SK-N-SH (cell line): ENCODE measurements around the gene IL17B. TPM values are rescaled to one million over a fixed set of nuclear protein-coding genes. Genes with fewer than 3 reads are reported as not detected.
A peak's percentile ranks its signal among the peaks of the same experiment; 100 is the strongest.

Experiments
- CTCF ChIA-PET: fragments of 300-600, 350-600 bp; formaldehyde crosslinking; extraction: SDS; loops from one replicate; lab custom pipeline; 2021; lab: Yijun Ruan, JAX
- POLR2A ChIA-PET: fragments of 350-600 bp; sonication (Branson Sonifier 250); formaldehyde crosslinking; extraction: SDS; loops from one replicate; lab custom pipeline; 2020; ENCODE audit warnings: antibody characterized with exemption, inconsistent platforms; lab: Yijun Ruan, JAX
- DNase-seq: peaks from one replicate; pipeline ENCODE4 v3.0.0; 2012
- H2AFZ ChIP-seq: fragments of 200-600 bp; sonication (generic); 2 replicates; pipeline ENCODE4 v1.8.1; 2016; ENCODE audit warnings: antibody characterized with exemption, mild to moderate bottlenecking, low read depth
- H3F3A ChIP-seq: fragments of 200-600 bp; sonication (generic); replicated peaks from 2 replicates; pipeline ENCODE3; 2016; ENCODE audit warnings: antibody characterized with exemption, mild to moderate bottlenecking; ENCODE audit not compliant: insufficient read depth
- H3K27ac ChIP-seq, 2 experiments: fragments of 200-500 bp in 1 of 2; fragments of 200-600 bp in 1 of 2; sonication (Bioruptor generic) in 1 of 2; sonication (generic), shearing (Covaris generic) in 1 of 2; 2 replicates each; pipeline versions ENCODE4 v1.5.1 to v1.6.1; 2014 to 2016; ENCODE audit warnings: low read depth in 2 of 2, inconsistent platforms in 1 of 2, low read length in 1 of 2, mild to moderate bottlenecking in 1 of 2, mixed read lengths in 1 of 2
- H3K27me3 ChIP-seq: fragments of 200-600 bp; sonication (generic), shearing (Covaris generic); 2 replicates; pipeline ENCODE4 v1.6.1; 2016; ENCODE audit warnings: mixed run types; ENCODE audit not compliant: insufficient read depth
- H3K36me3 ChIP-seq, 2 experiments: fragments of 200-500 bp in 1 of 2; fragments of 200-600 bp in 1 of 2; sonication (Bioruptor generic) in 1 of 2; sonication (generic) in 1 of 2; replicated peaks in 1 of 2; 2 replicates each; pipeline versions ENCODE3 to v1.5.1; 2014 to 2016; ENCODE audit warnings: low read length in 1 of 2, mild to moderate bottlenecking in 1 of 2; ENCODE audit not compliant: insufficient read depth in 2 of 2, control insufficient read depth in 1 of 2
- H3K4me1 ChIP-seq, 2 experiments: fragments of 200-500 bp in 1 of 2; fragments of 200-600 bp in 1 of 2; sonication (Bioruptor generic) in 1 of 2; sonication (generic), shearing (Covaris generic) in 1 of 2; 2 replicates each; pipeline versions ENCODE4 v1.5.1 to v1.6.1; 2014 to 2016; ENCODE audit warnings: low read depth in 1 of 2, low read length in 1 of 2, mixed run types in 1 of 2; ENCODE audit not compliant: insufficient read depth in 2 of 2, control insufficient read depth in 1 of 2
- H3K4me2 ChIP-seq: fragments of 200-600 bp; sonication (generic), shearing (Covaris generic); 2 replicates; pipeline ENCODE4 v1.6.1; 2017; ENCODE audit warnings: mixed run types
- H3K4me3 ChIP-seq, 2 experiments: fragments of 200-500 bp in 1 of 2; fragments of 200-600 bp in 1 of 2; sonication (Bioruptor generic) in 1 of 2; sonication (generic), shearing (Covaris generic) in 1 of 2; 2 replicates each; pipeline versions ENCODE4 v1.5.1 to v1.8.1; 2014 to 2016; ENCODE audit warnings: low read depth in 2 of 2, inconsistent platforms in 1 of 2, low read length in 1 of 2, mild to moderate bottlenecking in 1 of 2, mixed read lengths in 1 of 2, moderate library complexity in 1 of 2
- H3K79me2 ChIP-seq: fragments of 200-600 bp; sonication (generic); 2 replicates; pipeline ENCODE4 v1.8.1; 2017; ENCODE audit warnings: mild to moderate bottlenecking; ENCODE audit not compliant: insufficient read depth
- H3K9ac ChIP-seq: fragments of 200-600 bp; sonication (generic); 2 replicates; pipeline ENCODE4 v1.6.1; 2017; ENCODE audit warnings: mixed run types
- H3K9me2 ChIP-seq: fragments of 200-600 bp; sonication (generic); 2 replicates; pipeline ENCODE4 v1.6.1; 2017; ENCODE audit warnings: mixed run types
- H3K9me3 ChIP-seq: fragments of 200-600 bp; sonication (generic); 2 replicates; pipeline ENCODE4 v1.6.1; 2017; ENCODE audit warnings: mixed run types, mild to moderate bottlenecking, moderate library complexity
- H4K20me1 ChIP-seq: fragments of 200-600 bp; sonication (generic); 2 replicates; pipeline ENCODE4 v1.6.1; 2017; ENCODE audit warnings: mild to moderate bottlenecking, mixed run types; ENCODE audit not compliant: insufficient read depth
- EP300 ChIP-seq, 2 experiments: IDR thresholded peaks; 2 replicates each; pipeline versions ENCODE4 v1.4.0 to v1.6.1; 2012; ENCODE audit warnings: borderline replicate concordance in 1 of 2, low read depth in 1 of 2, low read length in 1 of 2
- FOSL2 ChIP-seq: IDR thresholded peaks from 2 replicates; pipeline ENCODE4 v1.4.0; 2012; ENCODE audit warnings: low read depth, mild to moderate bottlenecking, moderate library complexity, borderline replicate concordance
- RAD21 ChIP-seq: IDR thresholded peaks from 2 replicates; pipeline ENCODE4 v1.6.1; 2012; ENCODE audit warnings: mild to moderate bottlenecking, low read length
- WGBS: methylation state at CpG from one replicate; pipeline ENCODE4 v1.1.6; 2017; ENCODE audit warnings: low lambda C conversion rate; 5-methylcytosine and 5-hydroxymethylcytosine counted together
- polyA plus RNA-seq, 3 experiments: library from polyadenylated mRNA; depleted of rRNA; stranded (reverse); fragments of >200 nt; gene quantifications; 2 replicates each; pipeline ENCODE4 v1.2.3, GENCODE V29; 2012
- TF ChIP-seq, protein P1 (sequence below): fragments of 200-600 bp; sonication (generic); IDR thresholded peaks from 2 replicates; pipeline ENCODE4 v1.6.1; 2017; ENCODE audit warnings: antibody characterized with exemption, mild to moderate bottlenecking, moderate library complexity

IL17B gene
- polyA plus RNA-seq, 1 of the 3 experiments (the other 2 are of a cell fraction): 0.16 TPM

DNA sequence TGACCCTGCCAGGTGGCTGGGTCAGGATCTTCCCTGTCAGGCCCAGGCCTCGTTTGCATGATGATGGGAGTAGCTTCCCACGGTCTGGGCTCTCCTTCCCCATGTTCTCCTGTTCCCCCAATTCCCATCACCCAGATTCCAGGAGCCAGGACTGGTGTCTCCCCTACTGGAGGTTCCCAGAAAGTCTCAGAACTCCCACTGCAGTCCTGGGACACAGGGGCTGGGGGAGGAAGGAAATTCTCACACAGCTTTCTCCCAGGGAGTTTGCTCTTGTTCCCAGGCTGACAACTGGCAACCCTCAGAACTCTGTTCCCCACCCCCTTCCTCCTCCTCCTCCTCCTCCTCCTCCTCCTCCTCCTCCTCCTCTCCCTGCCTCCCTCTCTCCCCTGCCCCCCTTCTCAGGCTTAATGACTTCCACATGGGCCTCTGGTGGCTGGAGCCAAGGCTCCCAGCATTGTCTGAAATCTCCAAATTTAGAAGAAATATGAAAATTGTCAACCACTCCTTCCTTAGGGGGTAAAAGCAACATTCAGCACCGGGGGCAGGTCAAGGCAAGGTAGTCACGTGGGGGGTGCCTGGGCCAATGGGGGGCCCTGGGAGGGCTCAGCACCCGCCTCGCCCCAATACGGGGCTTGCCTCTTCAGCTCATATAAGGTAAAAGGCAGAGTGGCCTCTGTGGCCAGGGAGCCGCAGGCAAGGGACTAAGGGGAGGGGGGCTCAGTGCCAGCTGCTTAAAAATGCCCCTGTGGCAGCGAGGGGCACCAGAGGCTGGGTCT is 27.3 kb upstream of the IL17B start (continued):
- TF ChIP-seq EP300 (IDR thresholded peaks at IDR 0.05; ENCODE audit: borderline replicate concordance in 1 of 2, low read depth in 1 of 2, low read length in 1 of 2): peak in 1 of 2 experiments; percentile 60; a peak in 2 of 4 replicates
- TF ChIP-seq, all 33 proteins: peak for 8

DNA sequence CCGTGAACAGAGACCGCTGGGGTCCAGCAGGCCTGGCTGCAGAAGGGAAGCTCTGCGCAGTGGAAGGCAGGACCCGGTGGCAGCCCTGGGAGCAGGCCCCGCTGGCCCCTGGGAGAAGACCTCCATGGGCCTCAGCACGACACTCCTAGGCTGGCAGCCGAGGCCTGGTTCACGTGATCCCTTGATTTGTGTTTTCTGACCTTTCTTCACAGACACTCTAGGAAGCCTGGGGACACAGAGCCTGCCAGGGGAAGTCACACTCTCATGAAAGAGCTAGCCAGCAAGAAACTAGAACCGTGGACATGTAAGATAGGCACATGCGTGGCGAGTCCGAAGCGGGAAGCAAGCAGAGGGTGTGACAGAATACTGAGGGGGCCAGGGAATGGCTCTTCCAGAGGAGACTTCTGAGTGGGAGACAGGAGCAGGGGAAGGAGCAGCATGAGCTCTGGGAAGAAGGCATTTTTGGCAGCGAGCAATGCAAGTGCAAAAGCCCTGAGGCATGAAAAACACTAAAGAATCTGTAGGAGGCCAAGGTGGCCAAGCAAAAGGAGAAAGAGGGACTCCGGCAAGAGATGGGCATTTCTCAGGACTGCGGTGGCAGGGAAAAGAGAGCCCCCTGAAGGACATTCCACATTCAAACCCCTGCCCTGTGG is 26.6 kb upstream of the IL17B start:
- H3K27me3 ChIP-seq: no peaks in the 10 kb centered on the region
- no peaks in the 10 kb centered on the region for H3K9me2 ChIP-seq
- CTCF ChIA-PET: interaction anchor here (0.5 to 52.5 kb wide), 7 partner anchors 17 to 109 kb away, joined by 3 to 1751 read pairs (median 4); partner anchors contain the start of genes IL17B and PCYOX1L
- peaks cover 0 to 12% of the 10 kb centered on the region in 2 experiments for H3K36me3 ChIP-seq
- peak overlapping the region; percentile 15; the same call in 1 of the 2 replicates for H3K9ac ChIP-seq
- peaks cover 42% of the 10 kb centered on the region for H3K79me2 ChIP-seq
- WGBS: 95% methylated on average over 14 of the region's 16 CpGs
- H3K4me3 ChIP-seq: no peak overlapping the region
- no peak for DNase-seq
- H3K4me2 ChIP-seq: peak overlapping the region; percentile 91; the same call in 1 of the 2 replicates
- H3F3A ChIP-seq: peaks cover 36% of the 10 kb centered on the region
- H4K20me1 ChIP-seq: peaks cover 33% of the 10 kb centered on the region
- no peak for TF ChIP-seq RAD21
- H3K27ac ChIP-seq: peak overlapping the region; percentile 81 to 90
- POLR2A ChIA-PET: interaction anchor here (1.2 to 4.7 kb wide), 5 partner anchors 10 to 28 kb away, joined by 3 to 30 read pairs (median 5); no protein-coding TSS in a partner anchor
- H3K4me1 ChIP-seq: peaks cover 44 to 56% of the 10 kb centered on the region in 2 experiments
- H2AFZ ChIP-seq: no peak overlapping the region
- no peaks in the 10 kb centered on the region for H3K9me3 ChIP-seq

- peaks cover 0 to 5% of the 10 kb centered on the region in 2 experiments for H3K36me3 ChIP-seq
- H3F3A ChIP-seq: peaks cover 36% of the 10 kb centered on the region
- WGBS: 74% methylated on average over 11 of the region's 17 CpGs
- peak overlapping the region; percentile 31; the same call in 1 of the 2 replicates for H3K4me2 ChIP-seq
- TF ChIP-seq, protein P1, sequence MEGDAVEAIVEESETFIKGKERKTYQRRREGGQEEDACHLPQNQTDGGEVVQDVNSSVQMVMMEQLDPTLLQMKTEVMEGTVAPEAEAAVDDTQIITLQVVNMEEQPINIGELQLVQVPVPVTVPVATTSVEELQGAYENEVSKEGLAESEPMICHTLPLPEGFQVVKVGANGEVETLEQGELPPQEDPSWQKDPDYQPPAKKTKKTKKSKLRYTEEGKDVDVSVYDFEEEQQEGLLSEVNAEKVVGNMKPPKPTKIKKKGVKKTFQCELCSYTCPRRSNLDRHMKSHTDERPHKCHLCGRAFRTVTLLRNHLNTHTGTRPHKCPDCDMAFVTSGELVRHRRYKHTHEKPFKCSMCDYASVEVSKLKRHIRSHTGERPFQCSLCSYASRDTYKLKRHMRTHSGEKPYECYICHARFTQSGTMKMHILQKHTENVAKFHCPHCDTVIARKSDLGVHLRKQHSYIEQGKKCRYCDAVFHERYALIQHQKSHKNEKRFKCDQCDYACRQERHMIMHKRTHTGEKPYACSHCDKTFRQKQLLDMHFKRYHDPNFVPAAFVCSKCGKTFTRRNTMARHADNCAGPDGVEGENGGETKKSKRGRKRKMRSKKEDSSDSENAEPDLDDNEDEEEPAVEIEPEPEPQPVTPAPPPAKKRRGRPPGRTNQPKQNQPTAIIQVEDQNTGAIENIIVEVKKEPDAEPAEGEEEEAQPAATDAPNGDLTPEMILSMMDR: no peak
- TF ChIP-seq FOSL2: peak; percentile 9; the same call in 1 of the 2 replicates
- no peaks in the 10 kb centered on the region for H3K27me3 ChIP-seq
- CTCF ChIA-PET: interaction anchor here (1.1 to 52.5 kb wide), 5 partner anchors 18 to 37 kb away, joined by 3 to 1751 read pairs (median 8); partner anchors contain the start of genes IL17B and PCYOX1L
- POLR2A ChIA-PET: interaction anchor here (1.4 kb wide), 1 partner anchor 11 kb away, joined by 5 read pairs; no protein-coding TSS in a partner anchor
- H3K27ac ChIP-seq: peak overlapping the region; percentile 81 to 90; a peak in 3 of 4 replicates
- H3K79me2 ChIP-seq: peaks cover 35% of the 10 kb centered on the region
- no peaks in the 10 kb centered on the region for H3K9me2 ChIP-seq
- no peak for DNase-seq
- H3K4me1 ChIP-seq: peaks cover 42 to 54% of the 10 kb centered on the region in 2 experiments
- H3K9me3 ChIP-seq: no peaks in the 10 kb centered on the region
- peak overlapping the region; percentile 57; the same call in 1 of the 2 replicates for H2AFZ ChIP-seq
- peaks cover 26% of the 10 kb centered on the region for H4K20me1 ChIP-seq
- no peak overlapping the region for H3K4me3 ChIP-seq
- H3K9ac ChIP-seq: no peak overlapping the region
Measured at GRCh38 chr5:149404746-149405549, 25.9 kb upstream of the IL17B start.
